GM13977 (cell line): Measurements from ENCODE around the gene NEK11.

Source experiments
- DNase-seq: peaks from one replicate; pipeline ENCODE4 v3.0.0; 2012; ENCODE audit warnings: low spot score
- in situ Hi-C: fragments of 300-500 bp; cut with MboI; formaldehyde crosslinking; loops from one replicate; pipeline ENCODE4 v1.12.0; 2022; ENCODE audit warnings: low sequenced_read_pairs, low pct_unique_long_range_greater_than_20kb, mixed read lengths, inconsistent platforms; ENCODE audit not compliant: unreplicated experiment
- TF ChIP-seq, protein P1 (sequence below): IDR thresholded peaks from 2 replicates; pipeline ENCODE4 v1.5.1; 2012; ENCODE audit warnings: mild to moderate bottlenecking, control low read depth; ENCODE audit not compliant: insufficient read depth; ENCODE audit errors: extremely low read depth, missing control alignments

NEK11 gene

DNA sequence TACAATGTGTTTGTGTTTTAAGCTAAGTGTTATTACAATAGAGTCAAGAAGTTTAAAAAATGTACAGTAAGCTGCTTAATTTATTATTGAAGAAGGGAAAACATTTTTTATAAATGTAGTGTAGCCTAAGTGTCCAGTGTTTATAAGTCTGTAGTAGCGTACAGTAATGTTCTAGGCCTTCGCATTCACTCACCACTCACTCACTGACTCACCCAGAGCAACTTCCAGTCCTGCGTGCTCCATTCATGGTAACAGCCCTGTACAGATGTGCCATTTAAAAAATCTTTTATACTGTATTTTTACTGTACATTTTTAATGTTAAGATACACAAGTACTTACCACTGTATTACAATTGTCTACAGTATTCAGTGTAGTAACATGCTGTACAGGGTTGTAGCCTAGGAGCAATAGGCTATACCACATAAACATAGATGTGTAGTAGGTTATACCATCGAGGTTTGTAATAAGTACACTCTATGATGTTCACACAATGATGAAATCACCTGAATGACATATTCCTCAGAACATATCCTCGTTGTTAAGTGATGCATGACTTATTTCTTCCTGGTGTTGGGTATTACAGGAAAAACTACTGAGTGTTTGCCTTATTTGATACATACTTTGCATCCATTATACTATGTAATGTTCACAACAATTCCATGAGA, 198.3 kb downstream of the NEK11 start:
- in situ Hi-C loops: no loop called here
- TF ChIP-seq, protein P1, sequence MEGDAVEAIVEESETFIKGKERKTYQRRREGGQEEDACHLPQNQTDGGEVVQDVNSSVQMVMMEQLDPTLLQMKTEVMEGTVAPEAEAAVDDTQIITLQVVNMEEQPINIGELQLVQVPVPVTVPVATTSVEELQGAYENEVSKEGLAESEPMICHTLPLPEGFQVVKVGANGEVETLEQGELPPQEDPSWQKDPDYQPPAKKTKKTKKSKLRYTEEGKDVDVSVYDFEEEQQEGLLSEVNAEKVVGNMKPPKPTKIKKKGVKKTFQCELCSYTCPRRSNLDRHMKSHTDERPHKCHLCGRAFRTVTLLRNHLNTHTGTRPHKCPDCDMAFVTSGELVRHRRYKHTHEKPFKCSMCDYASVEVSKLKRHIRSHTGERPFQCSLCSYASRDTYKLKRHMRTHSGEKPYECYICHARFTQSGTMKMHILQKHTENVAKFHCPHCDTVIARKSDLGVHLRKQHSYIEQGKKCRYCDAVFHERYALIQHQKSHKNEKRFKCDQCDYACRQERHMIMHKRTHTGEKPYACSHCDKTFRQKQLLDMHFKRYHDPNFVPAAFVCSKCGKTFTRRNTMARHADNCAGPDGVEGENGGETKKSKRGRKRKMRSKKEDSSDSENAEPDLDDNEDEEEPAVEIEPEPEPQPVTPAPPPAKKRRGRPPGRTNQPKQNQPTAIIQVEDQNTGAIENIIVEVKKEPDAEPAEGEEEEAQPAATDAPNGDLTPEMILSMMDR: no peak
- no peak for DNase-seq

DNA sequence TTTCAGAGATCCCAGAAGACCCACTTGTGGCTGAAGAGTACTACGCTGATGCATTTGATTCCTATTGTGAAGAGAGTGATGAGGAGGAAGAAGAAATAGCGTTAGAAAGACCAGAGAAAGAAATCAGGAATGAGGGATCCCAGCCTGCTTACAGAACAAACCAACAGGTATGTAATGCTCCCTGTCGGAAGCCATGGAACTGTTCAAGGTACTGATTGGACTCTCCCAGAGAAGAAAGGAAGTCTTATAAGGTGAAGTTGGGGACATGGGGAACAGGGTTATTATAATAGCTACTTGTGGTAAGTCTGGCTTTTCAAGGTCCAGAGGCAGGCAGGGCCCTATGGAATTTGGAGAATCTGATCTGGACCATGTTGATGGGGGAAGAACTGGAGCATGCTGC, 201.8 kb downstream of the NEK11 start:
- in situ Hi-C loops: no loop called here

DNA sequence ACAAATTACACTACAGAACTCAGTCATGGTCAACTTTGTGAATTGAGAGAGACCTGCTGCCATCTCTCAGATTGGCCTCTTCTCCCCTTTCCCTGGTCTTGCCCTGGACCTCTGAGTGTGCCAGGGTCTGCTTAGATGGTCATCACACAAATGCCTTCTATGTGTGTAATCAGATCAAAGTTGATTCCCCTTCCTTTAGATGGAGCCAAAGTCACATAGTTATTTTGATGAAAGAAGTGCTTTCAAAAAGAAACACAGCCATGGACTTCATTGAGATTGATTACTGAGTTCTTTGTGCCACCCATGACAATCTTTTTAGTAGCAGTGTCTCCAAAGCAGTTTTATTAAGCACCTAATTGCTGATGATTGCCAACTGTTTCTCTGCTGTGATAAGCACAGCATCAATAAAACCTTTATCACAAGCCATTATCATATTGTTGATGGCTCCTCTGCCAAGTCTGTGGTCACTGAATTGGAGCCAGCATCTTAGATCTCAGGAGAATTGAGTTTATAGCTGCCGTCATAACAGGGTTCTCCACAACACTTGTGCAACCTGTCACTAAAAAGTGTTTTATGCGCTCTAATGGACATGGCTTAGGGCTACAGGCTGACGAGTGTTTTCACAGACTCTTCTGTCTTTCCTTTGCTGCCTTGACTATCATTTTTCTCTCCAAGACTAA, 205.2 kb downstream of the NEK11 start:
- in situ Hi-C loops: no loop called here
- TF ChIP-seq, protein P1: no peak
- no peak for DNase-seq

More for the DNA sequence above, 201.8 kb downstream of the NEK11 start:
- no peak for DNase-seq
- TF ChIP-seq, protein P1: no peak

DNA sequence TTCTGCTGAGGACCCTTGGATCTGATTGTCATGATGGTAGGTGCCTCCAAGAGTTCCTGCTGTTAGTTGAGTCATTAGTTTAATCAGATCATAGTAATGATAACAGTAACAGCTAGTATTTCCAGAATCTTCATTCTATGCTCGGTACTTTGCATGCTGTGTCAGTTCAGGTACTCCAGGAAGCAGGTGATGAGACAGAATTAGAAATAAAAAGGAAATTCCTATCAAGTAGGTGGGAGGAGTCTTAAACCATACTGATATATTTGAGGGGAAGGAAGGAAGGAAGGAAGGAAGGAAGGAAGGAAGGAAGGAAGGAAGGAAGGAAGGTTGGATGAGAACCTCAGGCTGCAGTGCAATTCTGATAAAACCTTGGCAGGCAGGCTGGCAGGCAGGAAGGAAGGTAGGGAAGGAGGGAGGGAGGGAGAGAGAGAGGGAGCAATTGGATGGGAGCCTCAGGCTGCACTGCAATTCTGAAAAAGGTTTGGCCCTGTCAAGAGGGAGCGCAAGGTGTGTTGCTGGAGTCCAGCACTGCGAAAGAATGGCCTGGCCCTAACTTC, 206.1 kb downstream of the NEK11 start:
- no peak for DNase-seq
- TF ChIP-seq, protein P1: no peak
- in situ Hi-C loops: no loop called here

DNA sequence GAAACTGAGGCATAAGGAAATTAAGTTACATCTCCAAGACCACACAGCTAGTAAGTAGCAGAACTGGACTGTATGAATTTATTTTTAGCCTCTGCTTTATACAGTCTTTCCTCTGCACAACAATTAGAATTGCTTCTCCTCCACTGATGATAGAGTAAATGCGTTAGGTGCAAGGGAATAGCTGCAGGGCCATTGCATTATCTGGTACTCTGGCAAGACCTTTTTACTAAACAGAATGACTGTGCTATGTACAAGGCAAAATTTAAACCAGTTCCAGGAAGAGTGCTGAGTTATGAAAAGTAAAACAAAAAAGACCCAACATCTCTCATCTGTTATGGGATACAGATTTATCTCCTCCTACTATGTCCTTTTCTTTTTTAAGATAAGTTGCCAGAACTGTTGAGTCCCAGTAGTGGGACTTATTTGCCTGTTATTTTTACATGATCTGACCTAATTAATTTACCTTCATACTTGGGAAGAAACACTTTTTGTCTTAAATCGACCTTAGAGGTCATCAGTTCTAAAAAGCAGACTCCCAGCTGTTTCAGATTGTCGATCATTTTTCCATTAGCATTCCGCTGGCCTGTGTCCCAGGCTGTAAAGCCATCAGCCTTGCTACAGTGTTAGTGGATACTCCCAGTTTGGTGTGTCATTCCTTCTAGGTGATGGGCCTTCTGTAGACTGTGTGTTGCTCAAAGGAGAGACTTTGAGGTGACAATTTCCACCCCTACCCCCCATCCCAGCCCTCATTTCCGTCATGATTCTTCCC, 207.4 kb downstream of the NEK11 start:
- TF ChIP-seq, protein P1: no peak
- in situ Hi-C loops: no loop called here
- no peak for DNase-seq

DNA sequence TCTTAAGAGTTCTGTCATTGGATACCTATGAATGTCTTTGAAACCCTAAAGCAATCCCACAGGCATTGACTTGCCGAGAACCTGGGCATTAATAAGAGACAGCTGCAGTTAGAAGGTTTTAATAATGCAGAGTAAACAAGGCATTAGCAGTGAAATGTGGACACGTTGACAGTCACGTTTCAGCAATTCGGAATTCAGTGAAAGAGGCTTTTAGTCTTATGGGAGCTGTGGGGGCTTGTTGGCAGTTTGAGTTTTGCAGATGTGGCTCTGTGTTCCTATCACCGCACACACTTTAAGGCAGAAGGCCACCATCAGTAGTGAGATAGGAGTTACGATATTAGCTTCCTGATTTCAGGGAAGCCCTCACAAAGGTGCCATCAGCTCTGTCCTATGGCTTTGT, 209.7 kb downstream of the NEK11 start:
- in situ Hi-C loops: no loop called here
- no peak for DNase-seq
- TF ChIP-seq, protein P1: no peak
